Measurements from ENCODE around the gene LMTK3.
A peak's percentile ranks its signal among the peaks of the same experiment; 100 is the strongest.
"Not testable (repeated sequence)": the region's sequence is repeated elsewhere in the genome, so short reads cannot be mapped to it uniquely, and the experiment has no call there.

The LMTK3 gene

DNA sequence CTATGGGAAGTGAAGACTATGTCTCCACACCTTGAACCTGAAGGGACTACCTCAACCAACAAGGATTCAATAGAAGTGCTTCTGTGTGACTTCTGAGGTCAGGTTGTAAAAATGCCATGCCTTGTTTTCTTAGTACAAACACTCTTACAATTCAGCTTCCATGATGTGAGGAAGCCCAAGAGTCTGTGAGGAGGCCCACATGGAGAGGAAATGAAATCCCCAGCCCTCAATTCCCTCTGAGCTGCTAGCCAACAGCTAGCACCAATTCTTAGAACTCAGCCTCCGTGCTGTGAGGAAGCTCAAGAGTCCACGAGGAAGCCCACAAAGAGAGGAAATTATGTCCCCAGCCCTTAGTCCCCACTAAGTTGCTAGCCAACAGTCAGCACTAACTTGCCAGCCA is 12.6 kb upstream of the LMTK3 start:
- no peak overlapping the region for H3K4me3 ChIP-seq (ENCODE audit: low read depth in 1 of 2, low read length in 1 of 2)
- no peaks in the 10 kb centered on the region for H3K4me1 ChIP-seq (ENCODE audit: control insufficient read depth in 1 of 2, insufficient read depth in 1 of 2, low read depth in 1 of 2, low read length in 1 of 2)
- no peak overlapping the region for H3K27ac ChIP-seq
- H3K9me3 ChIP-seq: peaks cover 6% of the 10 kb centered on the region
- H3K27me3 ChIP-seq: no peaks in the 10 kb centered on the region
- H3K36me3 ChIP-seq: no peaks in the 10 kb centered on the region
- TF ChIP-seq, protein P1, sequence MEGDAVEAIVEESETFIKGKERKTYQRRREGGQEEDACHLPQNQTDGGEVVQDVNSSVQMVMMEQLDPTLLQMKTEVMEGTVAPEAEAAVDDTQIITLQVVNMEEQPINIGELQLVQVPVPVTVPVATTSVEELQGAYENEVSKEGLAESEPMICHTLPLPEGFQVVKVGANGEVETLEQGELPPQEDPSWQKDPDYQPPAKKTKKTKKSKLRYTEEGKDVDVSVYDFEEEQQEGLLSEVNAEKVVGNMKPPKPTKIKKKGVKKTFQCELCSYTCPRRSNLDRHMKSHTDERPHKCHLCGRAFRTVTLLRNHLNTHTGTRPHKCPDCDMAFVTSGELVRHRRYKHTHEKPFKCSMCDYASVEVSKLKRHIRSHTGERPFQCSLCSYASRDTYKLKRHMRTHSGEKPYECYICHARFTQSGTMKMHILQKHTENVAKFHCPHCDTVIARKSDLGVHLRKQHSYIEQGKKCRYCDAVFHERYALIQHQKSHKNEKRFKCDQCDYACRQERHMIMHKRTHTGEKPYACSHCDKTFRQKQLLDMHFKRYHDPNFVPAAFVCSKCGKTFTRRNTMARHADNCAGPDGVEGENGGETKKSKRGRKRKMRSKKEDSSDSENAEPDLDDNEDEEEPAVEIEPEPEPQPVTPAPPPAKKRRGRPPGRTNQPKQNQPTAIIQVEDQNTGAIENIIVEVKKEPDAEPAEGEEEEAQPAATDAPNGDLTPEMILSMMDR (IDR thresholded peaks at IDR 0.05): no peak

DNA sequence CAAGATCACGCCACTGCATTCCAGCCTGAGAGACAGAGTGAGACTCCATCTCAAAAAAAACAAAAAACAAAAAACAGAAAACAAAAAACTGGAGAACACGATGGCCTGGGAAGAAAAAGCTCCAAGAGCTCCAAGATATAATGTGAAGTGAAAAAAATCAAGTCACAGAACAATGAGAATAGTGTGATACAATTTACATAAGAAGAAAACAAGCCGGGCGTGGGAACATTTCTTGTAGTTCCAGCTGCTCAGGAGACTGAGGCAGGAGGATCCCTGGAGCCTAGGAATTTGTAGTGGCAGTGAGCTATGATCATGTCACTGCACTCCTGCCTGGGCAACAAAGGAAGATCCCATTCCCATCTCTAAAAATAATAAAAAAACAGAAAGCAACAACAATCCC is 8.5 kb upstream of the LMTK3 start:
- no peak overlapping the region for H3K27ac ChIP-seq
- H3K27me3 ChIP-seq: peaks cover 6% of the 10 kb centered on the region
- H3K4me3 ChIP-seq (ENCODE audit: low read depth in 1 of 2, low read length in 1 of 2): no peak overlapping the region
- H3K4me1 ChIP-seq (ENCODE audit: control insufficient read depth in 1 of 2, insufficient read depth in 1 of 2, low read depth in 1 of 2, low read length in 1 of 2): no peaks in the 10 kb centered on the region
- H3K9me3 ChIP-seq: no peaks in the 10 kb centered on the region
- H3K36me3 ChIP-seq: no peaks in the 10 kb centered on the region
- TF ChIP-seq, protein P1 (IDR thresholded peaks at IDR 0.05): no peak

DNA sequence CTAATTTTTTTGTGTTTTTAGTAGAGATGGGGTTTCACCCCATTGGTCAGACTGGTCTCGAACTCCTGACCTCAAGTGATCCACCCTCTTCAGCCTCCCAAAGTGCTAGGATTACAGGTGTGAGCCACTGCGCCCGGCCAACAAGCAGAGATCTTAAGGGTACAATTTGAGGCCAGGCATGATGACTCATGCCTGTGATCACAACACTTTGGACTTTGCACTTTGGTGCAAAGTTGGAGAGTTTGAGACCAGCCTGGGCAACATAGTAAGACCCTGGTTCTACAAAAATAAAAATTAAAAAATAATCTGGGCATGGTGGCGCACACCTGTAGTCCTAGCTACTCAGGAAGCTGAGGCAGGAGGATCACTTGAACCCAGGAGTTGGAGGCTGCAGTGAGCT is 7.8 kb upstream of the LMTK3 start:
- not testable (repeated sequence) for H3K4me1 ChIP-seq (ENCODE audit: control insufficient read depth in 1 of 2, insufficient read depth in 1 of 2, low read depth in 1 of 2, low read length in 1 of 2); H3K27me3 ChIP-seq; H3K9me3 ChIP-seq; H3K27ac ChIP-seq; H3K36me3 ChIP-seq; H3K4me3 ChIP-seq (ENCODE audit: low read depth in 1 of 2, low read length in 1 of 2)

GRCh38 chr19:48518207-48518606 is 6.6 kb upstream of the LMTK3 start:
- no peaks in the 10 kb centered on the region for H3K36me3 ChIP-seq
- H3K27me3 ChIP-seq: peaks cover 19% of the 10 kb centered on the region
- no peak overlapping the region for H3K4me3 ChIP-seq (ENCODE audit: low read depth in 1 of 2, low read length in 1 of 2)
- peaks cover 6 to 8% of the 10 kb centered on the region in 2 experiments for H3K4me1 ChIP-seq (ENCODE audit: control insufficient read depth in 1 of 2, insufficient read depth in 1 of 2, low read depth in 1 of 2, low read length in 1 of 2)
- no peaks in the 10 kb centered on the region for H3K9me3 ChIP-seq
- H3K27ac ChIP-seq: no peak overlapping the region
- TF ChIP-seq, protein P1 (IDR thresholded peaks at IDR 0.05): no peak

DNA sequence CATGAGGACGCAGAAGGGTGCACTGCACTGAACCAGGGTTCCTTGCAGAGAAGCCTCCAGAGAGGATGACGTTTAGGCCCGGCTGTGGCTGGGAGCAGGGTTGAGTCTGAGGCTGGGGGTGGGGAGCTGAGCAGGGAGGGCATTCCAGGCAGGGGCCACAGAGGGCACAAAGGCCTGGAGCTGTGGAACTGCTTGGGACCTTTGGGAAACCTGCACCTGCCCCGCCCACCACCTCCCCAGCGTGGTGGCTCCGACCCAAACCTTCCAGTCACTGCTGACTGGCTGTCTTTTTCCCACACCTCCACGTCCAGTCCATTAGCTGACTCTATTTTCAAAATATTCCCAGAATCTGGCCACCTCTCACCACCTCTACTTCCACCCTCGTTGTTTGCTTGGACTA is 4.9 kb upstream of the LMTK3 start:
- H3K36me3 ChIP-seq: no peaks in the 10 kb centered on the region
- H3K27ac ChIP-seq: no peak overlapping the region
- peaks cover 13% of the 10 kb centered on the region in 2 experiments for H3K4me1 ChIP-seq (ENCODE audit: control insufficient read depth in 1 of 2, insufficient read depth in 1 of 2, low read depth in 1 of 2, low read length in 1 of 2)
- no peaks in the 10 kb centered on the region for H3K9me3 ChIP-seq
- TF ChIP-seq, protein P1 (IDR thresholded peaks at IDR 0.05): no peak
- peaks cover 36% of the 10 kb centered on the region for H3K27me3 ChIP-seq
- no peak overlapping the region for H3K4me3 ChIP-seq (ENCODE audit: low read depth in 1 of 2, low read length in 1 of 2)

GRCh38 chr19:48514123-48514458 is 2.5 kb upstream of the LMTK3 start:
- peaks cover 13 to 26% of the 10 kb centered on the region in 2 experiments for H3K4me1 ChIP-seq (ENCODE audit: control insufficient read depth in 1 of 2, insufficient read depth in 1 of 2, low read depth in 1 of 2, low read length in 1 of 2)
- no peaks in the 10 kb centered on the region for H3K36me3 ChIP-seq
- H3K27ac ChIP-seq: no peak overlapping the region
- peak overlapping the region; percentile 20 to 47 for H3K4me3 ChIP-seq (ENCODE audit: low read depth in 1 of 2, low read length in 1 of 2)
- peaks cover 60% of the 10 kb centered on the region for H3K27me3 ChIP-seq
- TF ChIP-seq, protein P1 (IDR thresholded peaks at IDR 0.05): no peak
- no peaks in the 10 kb centered on the region for H3K9me3 ChIP-seq

Measured in neutrophil (primary cell).